VCaP (cell line): Measurements from ENCODE around the gene PSME4.

Source experiments
- H3K27ac ChIP-seq: fragments of 450-650 bp; 2 replicates; pipeline ENCODE4 v1.5.1; 2017
- CTCF ChIP-seq: fragments of 450-650 bp; conservative IDR thresholded peaks from 2 replicates; pipeline ENCODE4 v1.5.1; 2017; ENCODE audit warnings: mild to moderate bottlenecking, moderate library complexity

The PSME4 gene

GRCh38 chr2:53818854-53819435 lies 151.8 kb downstream of the PSME4 start:
- no peak overlapping the region for H3K27ac ChIP-seq
- no peak for TF ChIP-seq CTCF
